ENCODE data around the gene SCIN. TPM values are rescaled to one million over a fixed set of nuclear protein-coding genes. Genes with fewer than 3 reads are reported as not detected.

Gene SCIN
- total and polyA plus RNA-seq, 2 of the 8 experiments (the other 6 are each of a cell fraction or from before 2014, with no cell fraction given), result 0.47 to 1.9 TPM

DNA sequence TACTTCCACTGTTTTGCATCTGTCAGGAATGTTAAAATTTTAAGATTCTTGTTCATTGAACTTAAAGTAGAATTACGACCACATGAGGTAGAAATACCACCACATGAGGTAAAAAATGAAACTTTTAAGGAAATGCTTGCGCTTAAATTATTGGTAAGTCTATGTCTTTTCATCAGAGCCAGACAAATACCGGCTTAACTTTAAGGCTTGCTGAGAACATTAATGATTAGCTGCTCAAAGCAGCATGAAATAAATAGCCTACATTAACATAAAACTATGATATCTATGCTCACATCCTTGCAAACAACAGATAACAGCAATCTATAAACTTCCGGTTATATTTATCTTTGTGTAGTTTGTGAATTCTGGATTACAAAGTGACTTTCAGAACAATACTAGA lies 26.9 kb upstream of the SCIN start:
- Histone ChIP-seq H4K91ac (replicated peaks; ENCODE audit: insufficient read length, low read length) (no peak overlapping the region), H3K79me2 (ENCODE audit: control insufficient read depth in 1 of 2, insufficient read depth in 2 of 2, low read length in 2 of 2) (no peaks in the 10 kb centered on the region), H3K4me2 (ENCODE audit: insufficient read depth in 1 of 2, low read depth in 2 of 2, low read length in 2 of 2) (no peak overlapping the region), H2BK120ac (replicated peaks; ENCODE audit: low read depth, low read length) (no peak overlapping the region), H3K4me1 (replicated peaks in 1 of 4; ENCODE audit: control insufficient read depth in 3 of 4, insufficient read depth in 4 of 4, low read length in 3 of 4) (no peaks in the 10 kb centered on the region), H3K18ac (ENCODE audit: extremely low read depth, low read length) (no peak overlapping the region), H2AK5ac (ENCODE audit: low read depth, low read length) (no peak overlapping the region), H3K27me3 (replicated peaks in 1 of 4; ENCODE audit: control insufficient read depth in 3 of 4, extremely low read depth in 1 of 4, insufficient read depth in 3 of 4, low read length in 3 of 4) (no peaks in the 10 kb centered on the region), H3K27ac (ENCODE audit: low read depth, low read length) (no peak overlapping the region), H4K5ac (ENCODE audit: insufficient read length, low read depth, low read length) (no peak overlapping the region), H3K14ac (ENCODE audit: insufficient read length) (no peak overlapping the region), H3K4me3 (ENCODE audit: extremely low read depth in 1 of 4, insufficient read depth in 2 of 4, low read depth in 3 of 4, low read length in 4 of 4) (no peak overlapping the region), H2BK15ac (ENCODE audit: low read length) (no peak overlapping the region), H2BK12ac (ENCODE audit: low read depth, low read length) (no peak overlapping the region), H2BK20ac (ENCODE audit: low read length) (no peak overlapping the region), H4K20me1 (replicated peaks in 1 of 2; ENCODE audit: control insufficient read depth in 1 of 2, insufficient read depth in 2 of 2, low read length in 2 of 2) (no peaks in the 10 kb centered on the region), H3K56ac (replicated peaks; ENCODE audit: insufficient read length, low read depth, low read length) (no peak overlapping the region), H3K4ac (replicated peaks; ENCODE audit: insufficient read length, low read depth, low read length) (no peak overlapping the region), H4K8ac (ENCODE audit: extremely low read depth, insufficient read depth, low read length) (no peak overlapping the region), H3K79me1 (ENCODE audit: low read depth, low read length) (no peaks in the 10 kb centered on the region), H2AFZ (ENCODE audit: low read length) (no peak overlapping the region), H3K9me3 (ENCODE audit: insufficient read depth in 2 of 2, low read depth in 1 of 2, low read length in 1 of 2) (no peaks in the 10 kb centered on the region), H3K23ac (ENCODE audit: insufficient read length) (no peak overlapping the region), H2BK5ac (ENCODE audit: low read depth, low read length) (no peak overlapping the region), H3K9ac (replicated peaks in 1 of 4; ENCODE audit: extremely low read depth in 1 of 4, low read depth in 3 of 4, low read length in 3 of 4) (no peak overlapping the region), H3K23me2 (ENCODE audit: low read depth, low read length) (no peaks in the 10 kb centered on the region), H3K36me3 (ENCODE audit: control insufficient read depth in 2 of 4, insufficient read depth in 4 of 4, low read length in 3 of 4) (no peaks in the 10 kb centered on the region)
- POLR2A ChIA-PET (ENCODE audit: partially characterized antibody), result interaction anchor here (0.6 kb wide), 1 partner anchor 207 kb away, joined by 3 read pairs; no protein-coding TSS in a partner anchor
- no peak for FAIRE-seq
- no peak for DNase-seq (ENCODE audit: low read depth in 1 of 2, low spot score in 2 of 2)
- 75% methylated on average over 4 of the region's 4 CpGs; no CpG with 5 or more reads in 1 of the 2 experiments for WGBS, 2 experiments (ENCODE audit: extremely low coverage in 1 of 2, insufficient coverage in 1 of 2, insufficient read length in 1 of 2, insufficient replicate concordance in 2 of 2, low coverage in 1 of 2, low lambda C conversion rate in 2 of 2, missing lambda C conversion rate in 1 of 2)
- CTCF ChIA-PET (ENCODE audit: partially characterized antibody), result no interaction called here
- TF ChIP-seq RXRA (IDR thresholded peaks at IDR 0.05; ENCODE audit: insufficient read depth, low read depth, low read length) (no peak), JUN (IDR thresholded peaks at IDR 0.05; ENCODE audit: low read depth, low read length) (no peak), PHF8 (conservative IDR thresholded peaks at IDR 0.05; ENCODE audit: low read depth, low read length) (no peak), CBX8 (IDR thresholded peaks at IDR 0.05; ENCODE audit: borderline replicate concordance, low read depth, low read length) (no peak), NANOG (IDR thresholded peaks at IDR 0.05; ENCODE audit: insufficient read depth, low read depth, low read length, poor library complexity, severe bottlenecking) (no peak), POU5F1 (IDR thresholded peaks at IDR 0.05; ENCODE audit: low read depth, low read length) (no peak), CTBP2 (IDR thresholded peaks at IDR 0.05; ENCODE audit: borderline replicate concordance, insufficient read depth, insufficient read length, low read length) (no peak), TAF1 (IDR thresholded peaks at IDR 0.05; ENCODE audit: low read depth, low read length) (no peak), YY1 (IDR thresholded peaks at IDR 0.05; ENCODE audit: low read depth, low read length) (no peak), EZH2 (IDR thresholded peaks at IDR 0.05; ENCODE audit: low read depth, low read length, severe bottlenecking) (no peak), CREB1 (IDR thresholded peaks at IDR 0.05) (no peak)
- TF ChIP-seq, protein P1, sequence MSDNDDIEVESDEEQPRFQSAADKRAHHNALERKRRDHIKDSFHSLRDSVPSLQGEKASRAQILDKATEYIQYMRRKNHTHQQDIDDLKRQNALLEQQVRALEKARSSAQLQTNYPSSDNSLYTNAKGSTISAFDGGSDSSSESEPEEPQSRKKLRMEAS (IDR thresholded peaks at IDR 0.05), result no peak
- TF ChIP-seq, protein P2, sequence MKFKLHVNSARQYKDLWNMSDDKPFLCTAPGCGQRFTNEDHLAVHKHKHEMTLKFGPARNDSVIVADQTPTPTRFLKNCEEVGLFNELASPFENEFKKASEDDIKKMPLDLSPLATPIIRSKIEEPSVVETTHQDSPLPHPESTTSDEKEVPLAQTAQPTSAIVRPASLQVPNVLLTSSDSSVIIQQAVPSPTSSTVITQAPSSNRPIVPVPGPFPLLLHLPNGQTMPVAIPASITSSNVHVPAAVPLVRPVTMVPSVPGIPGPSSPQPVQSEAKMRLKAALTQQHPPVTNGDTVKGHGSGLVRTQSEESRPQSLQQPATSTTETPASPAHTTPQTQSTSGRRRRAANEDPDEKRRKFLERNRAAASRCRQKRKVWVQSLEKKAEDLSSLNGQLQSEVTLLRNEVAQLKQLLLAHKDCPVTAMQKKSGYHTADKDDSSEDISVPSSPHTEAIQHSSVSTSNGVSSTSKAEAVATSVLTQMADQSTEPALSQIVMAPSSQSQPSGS (IDR thresholded peaks at IDR 0.05; ENCODE audit: low read length), result no peak
